ENCODE measurements around the gene STK36. TPM values are rescaled to one million over a fixed set of nuclear protein-coding genes. Genes with fewer than 3 reads are reported as not detected.

Gene STK36
- total and polyA plus RNA-seq, 2 experiments from 2014 or later = 29.9 to 42.7 TPM

DNA sequence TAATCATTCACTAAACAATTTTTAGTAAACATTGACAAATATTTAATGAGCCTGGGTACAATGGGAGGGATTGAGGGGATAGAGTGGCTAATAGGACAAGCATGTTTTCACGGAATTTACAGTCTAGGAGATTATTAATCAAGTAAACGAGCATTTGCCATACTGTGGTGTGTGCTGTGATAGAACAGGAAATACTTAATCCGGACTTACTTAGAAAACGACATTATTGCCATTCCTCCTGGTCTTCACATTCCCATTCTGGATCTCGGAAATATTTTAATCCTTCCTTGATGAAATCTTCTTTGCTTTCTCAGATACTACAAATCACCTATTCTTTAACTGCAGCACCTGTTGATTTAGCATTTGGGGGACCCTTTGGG, 39.7 kb downstream of the STK36 start:
- DNase-seq (ENCODE audit: low spot score) = no peak
- Histone ChIP-seq H2AFZ (peak overlapping the region; percentile 56), H3K4me2 (peak overlapping the region; percentile 80), H3K4me1 (ENCODE audit: insufficient read depth) (no peaks in the 10 kb centered on the region), H3K27ac (peak overlapping the region; percentile 74), H3K79me2 (peaks cover 47% of the 10 kb centered on the region), H3K27me3 (no peaks in the 10 kb centered on the region), H3K4me3 (peak overlapping the region; percentile 44), H4K20me1 (ENCODE audit: insufficient read depth, poor library complexity, severe bottlenecking) (no peaks in the 10 kb centered on the region), H3K9me3 (ENCODE audit: low read depth) (no peaks in the 10 kb centered on the region), H3K9me2 (replicated peaks; ENCODE audit: insufficient read depth) (no peaks in the 10 kb centered on the region), H3K36me3 (replicated peaks; ENCODE audit: insufficient read depth, low read depth) (no peaks in the 10 kb centered on the region)
- TF ChIP-seq EZH2phosphoT487 (IDR thresholded peaks at IDR 0.05; ENCODE audit: low read depth, severe bottlenecking, unreplicated experiment) (no peak), EZH2 (IDR thresholded peaks at IDR 0.05; ENCODE audit: borderline replicate concordance) (no peak), CTCF (IDR thresholded peaks at IDR 0.05; ENCODE audit: poor library complexity) (no peak)
- WGBS (ENCODE audit: low lambda C conversion rate, missing lambda C conversion rate) = 5% methylated on average over 5 of the region's 5 CpGs

DNA sequence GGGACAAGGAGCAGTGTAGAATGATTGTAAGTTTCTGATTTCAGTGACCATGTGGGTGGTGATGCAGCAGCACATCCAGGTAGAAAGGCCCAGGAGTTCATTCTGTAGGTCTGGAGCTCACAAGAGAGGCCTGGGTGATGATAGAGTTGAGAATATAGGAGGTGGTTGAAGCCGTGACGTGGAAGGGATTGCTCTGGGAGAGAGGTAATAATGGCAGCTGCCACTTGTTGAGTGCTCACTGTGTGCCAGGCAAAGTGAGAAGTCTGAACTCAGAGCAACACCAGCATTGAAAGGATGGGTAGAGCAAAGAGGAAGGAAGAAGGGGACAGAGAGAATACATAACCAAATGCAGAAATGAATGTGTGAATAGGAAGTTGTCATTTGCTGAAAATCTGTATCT, 42.0 kb downstream of the STK36 start:
- Histone ChIP-seq H3K9me2 (replicated peaks; ENCODE audit: insufficient read depth) (no peaks in the 10 kb centered on the region), H3K79me2 (peaks cover 59% of the 10 kb centered on the region), H3K36me3 (replicated peaks; ENCODE audit: insufficient read depth, low read depth) (no peaks in the 10 kb centered on the region), H3K4me3 (no peak overlapping the region), H3K4me1 (ENCODE audit: insufficient read depth) (no peaks in the 10 kb centered on the region), H3K4me2 (no peak overlapping the region), H3K9me3 (ENCODE audit: low read depth) (no peaks in the 10 kb centered on the region), H2AFZ (no peak overlapping the region), H4K20me1 (ENCODE audit: insufficient read depth, poor library complexity, severe bottlenecking) (no peaks in the 10 kb centered on the region), H3K27me3 (no peaks in the 10 kb centered on the region), H3K27ac (no peak overlapping the region)
- TF ChIP-seq EZH2 (IDR thresholded peaks at IDR 0.05; ENCODE audit: borderline replicate concordance) (no peak), EZH2phosphoT487 (IDR thresholded peaks at IDR 0.05; ENCODE audit: low read depth, severe bottlenecking, unreplicated experiment) (no peak), CTCF (IDR thresholded peaks at IDR 0.05; ENCODE audit: poor library complexity) (no peak)
- no peak for DNase-seq (ENCODE audit: low spot score)
- WGBS (ENCODE audit: low lambda C conversion rate, missing lambda C conversion rate) = 100% methylated on average over 2 of the region's 2 CpGs

- no peak overlapping the region for H3K4me3 ChIP-seq
- H3K27ac ChIP-seq = no peak overlapping the region
- H2AFZ ChIP-seq = no peak overlapping the region
- WGBS (ENCODE audit: low lambda C conversion rate, missing lambda C conversion rate) = 97% methylated on average over 4 of the region's 4 CpGs
- no peaks in the 10 kb centered on the region for H3K36me3 ChIP-seq (replicated peaks; ENCODE audit: insufficient read depth, low read depth)
- H3K9me3 ChIP-seq (ENCODE audit: low read depth) = no peaks in the 10 kb centered on the region
- no peaks in the 10 kb centered on the region for H3K4me1 ChIP-seq (ENCODE audit: insufficient read depth)
- DNase-seq (ENCODE audit: low spot score) = no peak
- no peaks in the 10 kb centered on the region for H3K9me2 ChIP-seq (replicated peaks; ENCODE audit: insufficient read depth)
- no peak overlapping the region for H3K4me2 ChIP-seq
- H3K79me2 ChIP-seq = peaks cover 79% of the 10 kb centered on the region
- H3K27me3 ChIP-seq = no peaks in the 10 kb centered on the region
- no peaks in the 10 kb centered on the region for H4K20me1 ChIP-seq (ENCODE audit: insufficient read depth, poor library complexity, severe bottlenecking)
- no peak for TF ChIP-seq CTCF (IDR thresholded peaks at IDR 0.05; ENCODE audit: poor library complexity)
- TF ChIP-seq EZH2 (IDR thresholded peaks at IDR 0.05; ENCODE audit: borderline replicate concordance) = no peak
- TF ChIP-seq EZH2phosphoT487 (IDR thresholded peaks at IDR 0.05; ENCODE audit: low read depth, severe bottlenecking, unreplicated experiment) = no peak
Measured at GRCh38 chr2:218716070-218716469, 44.2 kb downstream of the STK36 start.

DNA sequence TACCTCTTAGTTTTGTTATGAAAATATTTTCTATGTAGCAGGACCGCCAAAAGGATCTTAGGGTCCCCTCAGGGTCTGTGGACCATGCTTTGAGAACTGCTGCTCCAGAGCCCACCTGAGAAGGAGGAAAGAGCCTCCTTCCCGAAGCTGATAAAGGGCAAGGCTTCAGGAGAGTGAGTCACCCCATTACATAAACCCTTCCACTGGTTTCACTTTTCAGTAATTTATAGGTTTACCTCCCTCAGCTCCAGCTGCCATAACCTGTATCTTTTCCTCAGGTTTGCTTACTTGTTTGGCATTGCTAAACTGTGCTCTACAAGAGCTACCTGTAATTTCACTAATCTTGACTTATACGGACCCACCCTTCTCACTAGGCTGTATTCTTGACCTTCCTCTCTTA, 45.4 kb downstream of the STK36 start:
- 63% methylated on average over 3 of the region's 3 CpGs for WGBS (ENCODE audit: low lambda C conversion rate, missing lambda C conversion rate)
- H3K9me3 ChIP-seq (ENCODE audit: low read depth) = no peaks in the 10 kb centered on the region
- H3K36me3 ChIP-seq (replicated peaks; ENCODE audit: insufficient read depth, low read depth) = no peaks in the 10 kb centered on the region
- peak; percentile 63 for DNase-seq (ENCODE audit: low spot score)
- no peaks in the 10 kb centered on the region for H4K20me1 ChIP-seq (ENCODE audit: insufficient read depth, poor library complexity, severe bottlenecking)
- no peak overlapping the region for H3K4me3 ChIP-seq
- H3K27ac ChIP-seq = peak overlapping the region; percentile 64
- H3K79me2 ChIP-seq = peaks cover 85% of the 10 kb centered on the region
- H2AFZ ChIP-seq = no peak overlapping the region
- no peaks in the 10 kb centered on the region for H3K27me3 ChIP-seq
- no peaks in the 10 kb centered on the region for H3K9me2 ChIP-seq (replicated peaks; ENCODE audit: insufficient read depth)
- H3K4me2 ChIP-seq = peak overlapping the region; percentile 41
- no peak for TF ChIP-seq EZH2phosphoT487 (IDR thresholded peaks at IDR 0.05; ENCODE audit: low read depth, severe bottlenecking, unreplicated experiment)
- no peak for TF ChIP-seq EZH2 (IDR thresholded peaks at IDR 0.05; ENCODE audit: borderline replicate concordance)
- TF ChIP-seq CTCF (IDR thresholded peaks at IDR 0.05; ENCODE audit: poor library complexity) = no peak
- peaks cover 3% of the 10 kb centered on the region for H3K4me1 ChIP-seq (ENCODE audit: insufficient read depth)
